Hematopoietic multipotent progenitor cell treated with erythropoietin and hydrocortisone succinate and interleukin-3 and kit ligand, for 17 days (in vitro differentiated cells): ENCODE data around the gene SLC9A3.
"Not testable (repeated sequence)": the region's sequence is repeated elsewhere in the genome, so short reads cannot be mapped to it uniquely, and the experiment has no call there.

Experiments
- DNase-seq: peaks from one replicate; pipeline ENCODE4 v3.0.0-alpha.2; 2015; ENCODE audit warnings: low spot score

SLC9A3 gene

DNA sequence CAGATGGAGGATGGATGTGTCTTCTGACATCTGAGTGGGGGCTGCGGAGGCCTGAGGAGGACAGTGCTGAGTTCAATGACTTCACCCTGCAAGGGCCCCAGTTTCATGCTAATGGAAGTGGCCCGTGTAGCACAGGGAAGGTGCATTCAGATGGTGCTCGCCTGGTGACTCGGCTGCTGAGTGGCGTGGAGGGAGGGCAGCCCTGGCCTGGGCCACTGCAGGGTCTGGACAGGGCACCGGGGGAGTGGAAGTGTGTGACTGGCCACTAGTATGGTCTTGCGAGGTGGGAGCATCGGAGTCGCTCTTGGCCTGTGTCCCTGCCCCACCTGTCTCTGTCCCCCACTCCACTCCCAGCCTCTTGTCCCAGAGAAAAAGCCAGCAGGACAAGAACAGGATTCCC is 1.7 kb upstream of the SLC9A3 start:
- DNase-seq, result no peak

DNA sequence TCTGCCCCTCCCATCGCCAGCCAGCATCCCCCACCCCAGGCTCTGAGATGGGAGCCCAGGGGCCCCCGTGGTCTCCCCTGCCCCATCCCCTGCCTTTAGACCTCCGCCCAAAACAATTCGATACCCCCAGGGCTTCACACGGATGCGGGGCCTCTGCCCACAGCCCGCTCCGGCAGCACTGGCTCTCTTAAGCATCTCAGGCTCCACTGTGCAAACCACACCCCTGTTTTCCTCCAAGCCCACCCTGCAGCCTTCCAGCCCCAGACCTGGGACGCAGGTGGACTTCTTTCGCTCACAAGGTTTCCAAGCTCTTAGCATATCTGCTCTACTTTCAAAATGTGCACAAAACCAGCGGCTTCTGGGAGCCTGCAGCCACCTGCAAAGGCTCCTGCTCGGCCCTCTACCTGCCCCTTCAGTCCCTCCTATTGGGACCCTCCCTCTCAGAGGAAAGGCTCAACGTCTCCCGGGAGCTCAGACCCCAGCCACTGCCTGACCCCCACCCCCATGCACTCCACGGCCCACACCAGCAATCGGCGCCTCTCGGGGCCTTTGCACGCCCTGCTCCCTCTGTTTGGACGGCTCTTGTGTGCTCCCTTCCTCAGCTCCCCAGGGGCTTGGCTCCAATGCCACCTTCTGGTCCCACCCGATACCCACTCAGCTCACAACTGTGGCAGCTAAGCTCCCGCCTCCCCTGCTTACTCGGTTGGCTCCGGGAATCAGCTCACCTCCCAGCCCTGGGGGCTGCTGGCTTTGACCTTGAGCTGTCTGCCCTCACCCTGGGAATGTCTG is 918 bp upstream of the SLC9A3 start:
- DNase-seq, result no peak

DNA sequence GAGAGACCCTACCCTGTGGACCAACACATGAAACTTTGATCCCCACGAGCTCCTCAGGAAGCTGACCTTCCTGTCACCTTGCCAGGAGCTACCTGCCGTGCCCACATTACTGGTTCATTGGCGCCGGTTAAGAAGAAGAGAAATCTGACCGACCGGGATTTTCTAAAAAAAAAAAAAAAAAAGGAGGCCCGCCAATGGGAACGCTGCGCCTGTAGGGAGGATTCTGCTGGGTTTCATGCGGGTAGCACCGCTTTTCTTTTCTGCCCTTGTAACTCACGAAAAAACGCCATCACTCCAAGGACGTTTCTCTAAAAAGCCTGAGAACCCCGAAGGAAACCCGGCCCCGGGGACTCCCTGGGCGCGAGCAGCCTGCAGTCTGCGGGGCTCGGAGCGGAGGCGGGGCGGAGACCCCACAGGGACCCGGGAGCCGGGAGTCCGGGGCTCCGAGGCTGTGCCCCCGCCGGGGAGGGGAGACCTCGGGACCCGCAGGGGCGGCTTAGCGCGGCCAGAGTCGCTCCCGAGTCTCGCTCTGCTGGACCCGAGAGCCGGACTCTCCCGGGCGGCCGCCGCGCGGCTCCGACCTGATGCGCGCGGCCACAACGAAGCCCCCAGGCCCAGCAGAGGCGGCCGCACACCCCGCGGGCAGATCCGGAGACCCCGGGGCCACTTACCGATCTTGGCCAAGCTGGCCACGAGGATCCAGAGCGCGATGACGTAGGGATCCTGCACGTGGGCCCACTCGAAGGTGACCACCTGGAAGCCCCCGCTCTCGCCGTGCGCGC is 617 bp downstream of the SLC9A3 start:
- DNase-seq, result no peak

DNA sequence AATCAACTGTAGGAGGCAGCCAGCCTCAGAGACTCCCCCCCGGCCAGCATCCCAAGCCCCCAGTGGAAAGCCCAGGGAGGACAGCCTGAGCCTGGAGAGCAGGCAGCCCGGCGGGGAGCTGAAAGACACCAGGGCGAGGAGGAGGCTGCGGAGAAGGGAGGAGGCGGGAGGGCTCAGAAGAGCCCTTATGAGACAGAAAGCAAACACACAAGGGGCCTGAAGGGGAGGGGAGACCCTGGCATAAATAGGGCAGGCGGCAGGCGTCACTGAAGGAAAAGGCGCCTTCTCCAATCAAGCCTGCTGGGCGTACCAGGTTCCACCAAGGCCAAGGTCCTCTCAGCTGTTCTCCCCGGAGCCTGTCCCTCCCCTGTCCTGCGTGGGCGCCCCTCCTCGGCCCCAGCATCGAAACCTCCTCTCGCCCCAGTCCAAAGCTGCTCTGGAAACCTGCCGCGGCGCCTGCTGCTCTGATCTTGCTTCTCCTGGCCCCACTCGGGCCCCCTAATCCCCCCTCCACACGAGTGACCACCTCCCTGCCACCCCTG is 1.3 kb downstream of the SLC9A3 start:
- DNase-seq, result no peak

DNA sequence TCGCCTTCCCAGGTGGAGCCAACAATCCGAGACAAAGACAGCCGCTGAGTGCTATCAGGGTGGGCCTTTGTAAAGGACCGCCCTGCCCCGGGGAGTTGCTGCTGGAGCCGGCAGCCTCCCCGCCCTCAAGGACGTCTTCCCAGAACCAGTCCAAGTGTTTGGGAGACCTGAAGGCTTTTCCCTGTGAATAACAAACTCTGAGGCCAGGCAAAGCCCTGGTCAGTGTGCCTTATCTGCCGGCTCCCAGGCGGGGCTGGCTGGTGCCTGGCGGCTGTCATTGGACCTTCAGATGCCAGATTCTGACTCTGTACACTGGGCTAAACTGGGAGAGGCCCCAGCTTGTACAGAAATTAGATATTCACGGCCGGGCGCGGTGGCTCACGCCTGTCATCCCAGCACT is 2.1 kb downstream of the SLC9A3 start:
- no peak for DNase-seq

DNA sequence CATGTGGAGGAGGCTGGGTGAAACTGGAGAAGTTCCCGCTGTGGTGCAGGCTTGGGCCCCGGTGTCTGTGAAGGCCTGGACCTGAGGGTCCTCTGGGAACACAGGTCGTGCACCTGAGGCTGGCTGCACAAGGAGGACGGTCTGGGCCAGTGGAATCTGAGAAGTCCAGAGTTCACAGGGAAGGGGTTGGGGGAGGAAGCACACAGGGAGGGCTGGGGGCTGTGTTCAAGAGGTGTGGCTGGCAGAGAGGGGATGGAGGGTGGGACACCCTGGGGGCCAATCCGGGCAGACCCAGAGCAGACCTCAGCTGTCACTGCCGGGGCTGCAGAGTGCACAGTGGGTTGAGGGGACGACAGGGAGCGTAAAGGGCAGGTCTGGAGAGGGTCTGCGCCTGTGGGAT is 2.6 kb downstream of the SLC9A3 start:
- no peak for DNase-seq

DNA sequence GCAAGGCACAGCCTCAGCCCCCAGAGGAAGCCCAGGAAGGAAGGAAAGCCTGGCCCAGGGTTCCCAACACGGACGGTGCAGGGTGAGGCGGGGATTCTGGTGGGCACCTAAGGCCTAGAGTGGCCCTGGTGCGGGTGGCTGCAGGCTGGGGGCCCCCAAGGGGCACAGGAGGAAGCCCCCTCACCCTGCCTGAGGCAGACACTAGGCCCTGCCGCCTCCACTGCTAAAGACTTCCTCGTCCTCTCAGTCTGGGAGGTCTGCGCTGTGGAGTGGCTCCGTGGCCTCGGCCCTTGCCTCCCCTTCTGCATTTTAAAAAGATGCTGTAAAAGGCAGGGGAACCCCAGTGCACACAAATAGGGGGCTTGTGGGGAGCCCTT is 3.4 kb downstream of the SLC9A3 start:
- DNase-seq, result no peak

DNA sequence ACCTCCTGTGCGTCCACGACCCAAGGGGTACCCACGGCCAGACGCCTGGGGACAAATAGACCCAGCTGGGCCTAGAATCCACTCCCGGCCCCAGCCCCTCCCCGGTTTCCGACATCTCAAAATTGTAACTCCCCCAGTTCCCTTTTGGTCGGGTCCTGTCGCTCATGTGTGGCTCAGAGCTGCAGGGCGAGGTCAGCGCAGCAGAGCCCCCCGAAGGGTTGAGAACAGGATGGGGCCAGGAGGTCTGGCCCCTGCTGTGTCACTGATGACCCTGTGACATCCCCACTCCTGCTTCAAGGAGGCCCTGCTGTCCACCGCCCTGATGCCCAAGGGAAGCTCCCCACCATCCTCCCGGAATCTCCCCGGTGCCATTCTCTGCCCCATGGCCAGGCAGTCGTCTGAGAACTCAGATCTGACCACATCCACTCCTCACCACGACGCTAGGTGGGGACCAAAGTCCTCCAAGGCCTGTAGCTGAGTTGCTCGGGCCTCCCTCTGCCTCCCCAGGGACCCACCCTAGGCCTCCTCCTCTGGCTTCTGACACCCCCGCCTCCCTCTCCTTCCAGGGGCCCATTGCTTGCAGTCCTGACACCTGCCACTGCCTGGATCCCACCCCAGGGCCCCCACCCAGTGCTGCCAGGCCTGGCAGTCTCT is 3.9 kb downstream of the SLC9A3 start:
- no peak for DNase-seq

DNA sequence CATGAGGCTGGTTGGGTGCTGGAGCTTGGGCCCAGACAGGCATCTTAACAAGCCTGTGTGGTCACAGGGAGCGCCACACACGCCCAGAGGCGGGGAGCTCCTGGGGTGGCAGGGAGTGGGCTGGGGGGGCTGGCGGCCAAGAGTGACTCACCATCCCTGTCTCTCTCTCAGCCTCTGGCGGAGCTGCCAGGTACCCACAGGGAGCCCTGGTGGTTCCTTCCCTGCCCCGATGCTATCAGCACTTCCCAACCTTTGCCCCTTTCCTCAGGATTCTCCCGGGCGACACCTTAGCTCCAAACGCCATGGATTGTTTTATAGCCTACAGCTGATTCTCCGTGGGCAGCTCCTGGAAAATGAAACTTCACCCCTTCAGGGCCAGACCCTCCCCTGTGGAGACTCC is 5.5 kb downstream of the SLC9A3 start:
- no peak for DNase-seq

DNA sequence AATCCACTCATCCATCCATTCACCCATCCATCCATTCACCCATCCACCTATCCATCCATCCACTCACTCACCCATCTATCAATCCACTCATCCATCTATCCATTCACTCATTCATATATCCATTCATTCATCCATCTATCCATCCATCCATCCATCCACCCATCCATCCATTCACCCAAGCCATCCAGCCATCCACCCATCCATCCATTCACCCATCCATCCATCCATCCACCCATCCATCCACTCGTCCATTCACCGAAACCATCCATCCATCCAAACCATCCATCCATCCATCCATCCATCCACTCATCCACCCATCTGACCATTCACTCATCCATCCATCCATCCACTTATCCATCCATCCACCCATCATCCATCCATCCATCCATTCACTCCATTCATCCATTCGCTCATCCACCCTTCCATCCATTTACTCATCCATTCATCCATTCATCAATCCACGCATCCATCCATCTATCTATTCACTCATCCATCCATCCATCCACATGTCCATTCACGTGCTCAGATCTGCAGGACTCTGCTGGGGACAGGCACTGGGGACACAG is 6.6 kb downstream of the SLC9A3 start:
- no peak for DNase-seq

DNA sequence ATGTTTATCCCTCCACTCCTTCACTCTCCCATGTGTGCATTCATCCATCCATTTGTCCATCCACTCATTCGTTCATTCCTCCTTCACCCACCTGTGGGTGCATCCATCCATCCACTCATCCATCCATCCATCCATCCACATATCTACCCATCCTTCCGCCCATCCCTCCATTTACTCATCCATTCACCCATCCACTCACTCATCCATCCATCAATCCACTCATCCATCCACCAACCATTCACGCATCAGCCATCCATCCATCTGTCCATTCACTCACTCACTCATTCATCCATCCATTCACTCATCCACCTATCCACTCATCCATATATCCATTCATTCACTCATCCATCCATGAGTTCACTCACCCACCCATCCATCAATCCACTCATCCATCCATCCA is 7.3 kb downstream of the SLC9A3 start:
- no peak for DNase-seq

DNA sequence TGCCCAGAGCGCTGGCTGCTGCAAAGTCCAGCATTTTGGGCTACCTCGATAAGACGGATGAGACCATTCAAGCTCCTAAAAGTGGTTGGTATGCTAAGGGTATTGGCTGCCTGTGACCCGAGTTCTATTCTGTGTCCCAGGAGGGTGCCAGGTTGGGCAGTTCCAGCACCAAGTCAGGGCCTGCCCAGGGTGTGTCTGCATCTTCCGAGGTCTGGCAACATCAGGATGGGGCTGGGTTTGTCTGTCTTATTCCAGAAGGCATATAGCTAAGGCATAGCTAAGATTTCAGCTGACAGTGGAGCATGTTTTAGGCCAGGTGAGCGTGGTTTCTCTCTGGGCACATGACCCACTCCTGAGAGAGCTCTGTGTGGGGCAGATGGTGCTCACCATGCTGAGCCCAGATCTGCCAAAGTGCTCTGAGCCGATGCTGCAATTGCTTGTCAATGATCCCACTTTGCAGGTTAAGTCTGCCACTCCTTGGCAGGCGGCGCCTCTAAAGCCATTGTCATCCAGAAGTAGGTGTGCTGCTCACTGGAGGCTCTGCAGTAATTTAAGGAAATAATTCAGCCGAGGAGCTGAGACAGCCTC is 7.8 kb downstream of the SLC9A3 start:
- no peak for DNase-seq

DNA sequence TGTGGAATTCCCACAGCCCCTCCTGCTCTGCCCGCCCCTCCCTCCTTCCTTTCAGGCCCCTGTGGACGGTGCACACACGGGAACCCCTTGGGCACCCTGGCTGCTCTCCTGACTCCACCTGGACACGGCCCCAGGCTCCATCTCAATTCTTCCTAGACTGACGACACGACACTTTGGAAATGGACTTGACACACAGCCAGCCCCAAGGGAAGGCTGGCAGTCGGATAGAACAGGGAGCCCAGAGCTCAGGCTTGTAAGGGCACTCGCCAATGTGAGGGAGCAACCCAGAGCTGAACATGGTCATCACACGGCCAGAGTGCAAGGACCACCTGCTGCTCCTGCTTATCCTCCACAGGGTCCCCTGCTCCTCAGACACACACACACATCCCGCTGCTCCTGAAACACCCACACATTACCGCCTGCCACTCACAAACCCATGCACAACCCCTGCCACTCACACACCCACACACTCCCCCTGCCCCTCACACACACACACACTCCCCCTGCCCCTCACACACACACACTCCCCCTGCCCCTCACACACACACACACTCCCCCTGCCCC is 8.9 kb downstream of the SLC9A3 start:
- no peak for DNase-seq

DNA sequence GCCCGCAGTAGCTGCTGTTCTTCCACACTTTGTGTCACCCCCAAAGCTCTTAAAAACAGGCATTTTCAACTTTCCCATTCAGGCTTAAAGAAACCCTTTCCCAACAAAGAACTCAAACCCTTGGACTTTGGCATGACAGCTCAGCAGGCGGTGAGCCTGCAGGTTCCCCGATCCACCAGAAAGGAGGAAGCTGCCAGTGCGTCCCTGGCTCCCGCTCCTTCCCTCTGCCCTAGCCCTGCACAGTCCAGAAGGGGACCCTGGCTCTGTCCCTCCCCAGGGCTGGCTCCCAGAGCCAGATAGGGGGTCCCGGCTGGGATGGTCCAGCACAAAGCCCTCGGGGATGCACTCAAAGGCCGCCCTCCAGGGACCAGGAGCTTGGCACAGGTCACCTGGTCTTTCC is 9.6 kb downstream of the SLC9A3 start:
- DNase-seq, result no peak

DNA sequence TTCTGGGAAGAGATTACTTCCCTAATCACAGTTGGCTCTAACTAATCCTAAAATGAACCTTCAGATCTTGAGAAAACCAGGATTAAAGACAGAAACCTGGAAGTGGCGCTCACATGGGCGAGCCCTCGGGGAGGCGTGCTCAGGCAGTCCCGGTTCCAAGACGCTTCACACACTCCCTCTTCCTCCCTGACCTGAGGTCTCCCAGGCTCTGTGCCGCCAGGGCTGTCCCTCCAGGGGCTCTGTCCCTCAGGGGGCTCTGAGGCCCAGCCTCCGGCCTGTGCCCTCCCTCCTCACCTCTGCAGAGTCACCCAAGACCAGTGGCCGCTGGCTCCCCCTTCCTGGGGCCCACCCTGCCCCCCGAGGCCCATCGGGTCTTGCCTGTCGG is 10.2 kb downstream of the SLC9A3 start:
- no peak for DNase-seq

DNA sequence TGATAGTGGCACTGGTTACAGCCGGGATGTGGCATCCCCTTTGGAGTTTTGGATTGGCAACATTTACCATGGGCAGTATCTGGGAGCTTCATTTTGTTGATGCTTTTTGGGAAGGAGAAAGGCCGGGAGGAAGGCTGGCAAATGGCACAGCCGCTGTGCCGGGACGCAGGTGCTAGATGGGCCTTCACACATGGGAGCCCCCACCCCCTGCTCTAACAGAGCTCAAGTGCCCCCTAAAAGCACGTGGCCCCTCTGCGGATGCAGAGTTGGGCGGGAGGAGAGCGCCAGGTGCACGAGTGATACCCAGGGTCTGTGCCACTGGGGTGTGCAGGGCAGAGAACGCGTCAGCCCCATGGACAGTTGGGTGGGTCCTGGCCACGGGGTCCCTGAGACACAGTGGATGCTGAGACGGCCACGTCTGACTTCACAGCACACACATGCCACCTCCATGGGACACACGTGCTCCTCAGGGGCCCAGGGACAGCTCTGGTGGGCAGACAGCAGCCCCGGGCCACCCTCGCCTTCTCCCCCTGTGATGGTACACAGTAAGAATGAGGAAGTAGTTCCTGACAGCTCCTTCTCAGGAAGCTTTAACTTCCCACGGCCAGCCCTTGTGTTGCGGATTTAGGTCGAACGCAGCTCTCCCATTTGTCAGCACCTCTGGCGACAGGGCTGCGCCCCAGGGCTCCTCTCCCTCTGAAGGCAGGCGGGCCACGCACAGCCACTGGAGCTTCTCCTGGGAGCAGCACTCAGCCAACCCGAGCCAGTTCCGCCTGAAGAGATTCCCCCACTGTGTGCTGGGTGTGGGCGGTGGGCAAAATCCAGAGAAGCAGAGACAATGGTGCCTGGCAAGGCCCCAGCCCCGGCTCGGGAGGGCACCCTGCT is 10.8 kb downstream of the SLC9A3 start:
- no peak for DNase-seq

DNA sequence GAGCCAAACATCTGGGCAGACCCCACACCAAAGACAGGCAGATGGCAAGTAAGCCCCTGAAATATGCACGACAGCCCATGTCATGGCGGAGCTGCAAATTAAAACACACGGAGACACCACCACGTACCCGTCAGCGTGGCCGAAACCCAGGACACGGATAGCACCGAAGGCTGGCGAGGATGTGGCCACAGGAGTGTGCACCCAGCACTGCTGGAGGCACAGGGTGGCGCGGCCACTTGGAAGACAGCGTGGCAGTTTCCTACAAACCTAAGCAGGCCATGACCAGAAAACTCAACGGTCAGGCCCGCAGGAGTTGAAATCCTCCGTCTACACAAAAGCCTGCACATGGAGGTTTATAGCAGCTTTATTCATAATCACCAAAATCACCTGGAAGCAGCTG is 12.8 kb downstream of the SLC9A3 start:
- DNase-seq, result no peak

DNA sequence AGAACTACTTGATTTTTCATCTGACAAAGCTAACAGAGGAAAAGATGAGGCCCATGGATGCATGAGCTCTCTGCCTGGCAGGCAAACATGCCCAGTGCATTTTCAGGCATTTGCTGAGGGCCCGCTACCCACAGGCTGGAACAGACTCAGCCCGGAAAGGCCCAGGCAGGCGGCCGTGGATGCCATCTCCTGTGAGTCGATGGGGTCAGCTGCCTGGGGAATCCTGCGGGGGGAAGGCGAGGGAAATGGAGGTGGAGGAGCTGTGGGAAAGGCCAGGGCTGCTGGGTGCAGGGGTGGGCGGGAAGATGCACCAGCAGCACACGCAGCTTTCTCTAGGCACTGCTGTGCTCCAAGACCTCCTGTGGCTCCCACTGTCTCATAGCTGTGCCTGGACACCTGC is 13.7 kb downstream of the SLC9A3 start:
- no peak for DNase-seq

DNA sequence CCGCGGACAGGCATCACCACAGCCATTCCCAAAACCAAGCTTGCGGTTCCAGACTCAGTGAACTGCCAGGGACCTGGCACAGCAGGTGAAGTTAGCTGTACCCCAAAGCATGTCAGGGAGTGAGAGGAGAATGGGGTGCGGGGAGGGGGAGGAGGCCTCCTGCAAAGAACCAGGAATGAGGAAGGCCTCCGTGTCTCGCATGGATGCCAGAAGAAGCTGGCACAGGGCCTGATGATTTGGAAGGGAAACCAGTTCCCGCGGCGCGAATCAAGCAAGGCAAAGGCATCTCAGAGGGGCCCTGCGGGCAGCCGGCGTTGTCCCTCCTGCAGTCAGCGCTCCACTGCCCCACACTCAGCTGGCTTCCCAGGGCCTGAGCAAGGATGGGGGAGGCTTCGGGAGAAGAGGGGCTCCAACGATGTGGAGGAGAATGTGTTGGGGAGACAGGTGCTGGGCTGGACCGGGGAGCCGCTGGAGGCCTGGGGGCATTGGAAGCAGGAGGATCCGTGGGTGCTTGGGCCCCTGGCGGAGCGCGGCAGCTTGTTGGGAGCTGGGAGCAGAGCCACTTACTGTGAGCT is 14.6 kb downstream of the SLC9A3 start:
- no peak for DNase-seq

DNA sequence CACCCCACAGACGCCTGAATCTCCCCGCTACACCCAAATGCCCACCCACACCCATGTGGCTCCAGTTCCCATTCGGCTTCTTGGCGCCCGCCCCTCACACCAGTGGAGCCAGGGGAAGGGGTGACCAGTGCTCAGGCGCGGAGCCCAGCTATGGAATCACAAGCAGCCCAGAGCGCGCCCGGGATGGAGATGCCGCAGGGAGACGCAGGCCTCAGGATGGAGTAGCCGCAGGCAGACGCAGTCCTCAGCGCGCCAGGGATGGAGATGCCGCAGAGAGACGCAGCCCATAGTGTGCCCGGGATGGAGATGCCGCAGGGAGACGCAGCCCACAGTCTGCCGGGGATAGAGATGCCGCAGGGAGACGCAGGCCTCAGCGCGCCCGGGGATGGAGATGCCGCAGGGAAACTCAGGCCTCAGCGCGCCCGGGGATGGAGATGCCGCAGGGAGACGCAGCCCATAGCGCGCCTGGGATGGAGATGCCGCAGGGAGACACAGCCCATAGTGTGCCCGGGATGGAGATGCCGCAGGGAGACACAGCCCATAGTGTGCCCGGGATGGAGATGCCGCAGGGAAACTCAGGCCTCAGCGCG is 16.2 kb downstream of the SLC9A3 start:
- not testable (repeated sequence) for DNase-seq
